GM23248 (cell line): ENCODE data around the gene FA2H. TPM values are rescaled to one million over a fixed set of nuclear protein-coding genes. Genes with fewer than 3 reads are reported as not detected.

Experiments
- DNase-seq: peaks from one replicate; pipeline ENCODE4 v3.0.0-alpha.2; 2015
- H2AFZ ChIP-seq: fragments of 200-600 bp; sonication (generic); 2 replicates; pipeline ENCODE4 v1.6.1; 2016; ENCODE audit warnings: antibody characterized with exemption
- H3F3A ChIP-seq: fragments of 200-600 bp; sonication (generic); 2 replicates; pipeline ENCODE4 v1.6.1; 2016; ENCODE audit warnings: mild to moderate bottlenecking, antibody characterized with exemption, mixed run types; ENCODE audit not compliant: insufficient read depth
- H3K27ac ChIP-seq: fragments of 200-600 bp; sonication (generic); 2 replicates; pipeline ENCODE4 v1.5.1; 2016; ENCODE audit warnings: mild to moderate bottlenecking
- H3K27me3 ChIP-seq: fragments of 200-600 bp; sonication (generic); replicated peaks from 2 replicates; pipeline ENCODE4 v1.6.1; 2016; ENCODE audit warnings: mild to moderate bottlenecking; ENCODE audit not compliant: insufficient read depth
- H3K36me3 ChIP-seq: fragments of 200-600 bp; sonication (generic); 2 replicates; pipeline ENCODE4 v1.6.1; 2016; ENCODE audit warnings: low read depth, mild to moderate bottlenecking
- H3K4me1 ChIP-seq: fragments of 200-600 bp; sonication (generic); 2 replicates; pipeline ENCODE4 v1.6.1; 2016; ENCODE audit warnings: mild to moderate bottlenecking; ENCODE audit not compliant: insufficient read depth
- H3K4me2 ChIP-seq: fragments of 200-600 bp; sonication (generic); one replicate; pipeline ENCODE4 v1.6.1; 2016; ENCODE audit warnings: mild to moderate bottlenecking; ENCODE audit not compliant: unreplicated experiment
- H3K4me3 ChIP-seq: fragments of 200-600 bp; sonication (generic); 2 replicates; pipeline ENCODE4 v1.5.1; 2016; ENCODE audit warnings: mild to moderate bottlenecking
- H3K79me2 ChIP-seq: fragments of 200-600 bp; sonication (generic); 2 replicates; pipeline ENCODE4 v1.6.1; 2016; ENCODE audit warnings: mild to moderate bottlenecking; ENCODE audit not compliant: insufficient read depth
- H3K9ac ChIP-seq: fragments of 200-600 bp; sonication (generic); 2 replicates; pipeline ENCODE4 v1.6.1; 2016; ENCODE audit warnings: mild to moderate bottlenecking
- H3K9me2 ChIP-seq: fragments of 200-600 bp; sonication (generic); 2 replicates; pipeline ENCODE4 v1.6.1; 2016; ENCODE audit warnings: mixed run types, mild to moderate bottlenecking, moderate library complexity; ENCODE audit not compliant: insufficient read depth
- H3K9me3 ChIP-seq: fragments of 200-600 bp; sonication (generic); one replicate; pipeline ENCODE4 v1.6.1; 2017; ENCODE audit warnings: low read depth
- H4K20me1 ChIP-seq: fragments of 200-600 bp; sonication (generic); 2 replicates; pipeline ENCODE4 v1.6.0; 2016; ENCODE audit not compliant: insufficient read depth
- EZH2 ChIP-seq: fragments of 200-600 bp; sonication (generic); IDR thresholded peaks from 2 replicates; pipeline ENCODE4 v1.6.1; 2018; ENCODE audit warnings: antibody characterized with exemption, mild to moderate bottlenecking; ENCODE audit not compliant: insufficient read depth, poor library complexity, severe bottlenecking
- EZH2phosphoT487 ChIP-seq: fragments of 200-600 bp; sonication (generic); IDR thresholded peaks from 2 replicates; pipeline ENCODE4 v1.6.1; 2018; ENCODE audit warnings: antibody characterized with exemption, moderate library complexity, mild to moderate bottlenecking, low read depth; ENCODE audit not compliant: insufficient read depth
- WGBS, 2 experiments: methylation state at CpG; one replicate each; pipeline ENCODE4 v1.1.6; 2015 to 2017; ENCODE audit warnings: low lambda C conversion rate in 2 of 2, low coverage in 1 of 2; ENCODE audit errors: missing lambda C conversion rate in 2 of 2; 5-methylcytosine and 5-hydroxymethylcytosine counted together
- in situ Hi-C: fragments of 300-500 bp; cut with MboI; formaldehyde crosslinking; loops from 2 replicates; pipeline ENCODE4 v1.15.0; 2020
- polyA plus RNA-seq: library from polyadenylated mRNA; unstranded; fragments of >200 nt; fragmentation: Nextera tagmentation; extraction: Ambion mirVana; gene quantifications from 2 replicates; pipeline ENCODE4 v1.2.1, GENCODE V29; 2016
- total RNA-seq: library from RNA; depleted of rRNA; stranded (reverse); fragments of >200 nt; shearing (Covaris generic); gene quantifications from 2 replicates; pipeline ENCODE4 v1.2.3, GENCODE V29; 2014

FA2H gene
- total and polyA plus RNA-seq, 2 experiments from 2014 or later: not detected

- 55 to 75% methylated on average over 3 of the region's 3 CpGs for WGBS, 2 experiments
- Histone ChIP-seq H2AFZ (no peak overlapping the region), H3K4me3 (no peak overlapping the region), H3K4me2 (no peak overlapping the region), H3K4me1 (no peaks in the 10 kb centered on the region), H3K9me2 (no peaks in the 10 kb centered on the region), H3K9ac (no peak overlapping the region), H3K79me2 (no peaks in the 10 kb centered on the region), H3K27me3 (peaks cover 23% of the 10 kb centered on the region), H3F3A (no peaks in the 10 kb centered on the region), H3K27ac (no peak overlapping the region), H4K20me1 (no peaks in the 10 kb centered on the region), H3K9me3 (no peaks in the 10 kb centered on the region), H3K36me3 (no peaks in the 10 kb centered on the region)
- DNase-seq: no peak
- TF ChIP-seq EZH2 (no peak), EZH2phosphoT487 (no peak)
- in situ Hi-C loops: no loop called here
Observed at GRCh38 chr16:74759564-74759963, 15.1 kb downstream of the FA2H start.

GRCh38 chr16:74758801-74759200 lies 15.8 kb downstream of the FA2H start:
- no peak for TF ChIP-seq EZH2
- no peak for TF ChIP-seq EZH2phosphoT487
- H3K4me3 ChIP-seq: no peak overlapping the region
- in situ Hi-C loops: no loop called here

GRCh38 chr16:74757349-74757748 lies 17.3 kb downstream of the FA2H start:
- H3K27me3 ChIP-seq: peaks cover 26% of the 10 kb centered on the region
- WGBS, 2 experiments: 68 to 69% methylated on average over 4 of the region's 4 CpGs
- no peak for DNase-seq
- H3K36me3 ChIP-seq: no peaks in the 10 kb centered on the region
- TF ChIP-seq EZH2phosphoT487 (no peak), EZH2 (no peak)
- in situ Hi-C loops: no loop called here
- H3K79me2 ChIP-seq: no peaks in the 10 kb centered on the region
- no peak overlapping the region for H2AFZ ChIP-seq
- no peaks in the 10 kb centered on the region for H4K20me1 ChIP-seq
- H3K9me3 ChIP-seq: no peaks in the 10 kb centered on the region
- H3K27ac ChIP-seq: no peak overlapping the region
- no peak overlapping the region for H3K4me3 ChIP-seq
- no peak overlapping the region for H3K4me2 ChIP-seq
- H3F3A ChIP-seq: no peaks in the 10 kb centered on the region
- no peak overlapping the region for H3K9ac ChIP-seq
- no peaks in the 10 kb centered on the region for H3K4me1 ChIP-seq
- H3K9me2 ChIP-seq: no peaks in the 10 kb centered on the region

More at GRCh38 chr16:74758801-74759200, 15.8 kb downstream of the FA2H start:
- Histone ChIP-seq H3K9ac (no peak overlapping the region), H3K79me2 (no peaks in the 10 kb centered on the region), H3K9me2 (no peaks in the 10 kb centered on the region), H3K27me3 (peaks cover 26% of the 10 kb centered on the region), H3K4me2 (no peak overlapping the region), H3K4me1 (no peaks in the 10 kb centered on the region), H3K9me3 (no peaks in the 10 kb centered on the region), H2AFZ (no peak overlapping the region), H3K27ac (no peak overlapping the region), H4K20me1 (no peaks in the 10 kb centered on the region), H3F3A (no peaks in the 10 kb centered on the region), H3K36me3 (no peaks in the 10 kb centered on the region)
- 73 to 83% methylated on average over 4 of the region's 4 CpGs for WGBS, 2 experiments
- no peak for DNase-seq

GRCh38 chr16:74756203-74756602 lies 18.4 kb downstream of the FA2H start:
- no peaks in the 10 kb centered on the region for H3F3A ChIP-seq
- no peak overlapping the region for H3K4me2 ChIP-seq
- no peaks in the 10 kb centered on the region for H4K20me1 ChIP-seq
- no peaks in the 10 kb centered on the region for H3K9me2 ChIP-seq
- H3K79me2 ChIP-seq: no peaks in the 10 kb centered on the region
- H3K9ac ChIP-seq: no peak overlapping the region
- WGBS, 2 experiments: 41 to 48% methylated on average over 6 of the region's 6 CpGs
- no peak overlapping the region for H3K27ac ChIP-seq
- no peak overlapping the region for H3K4me3 ChIP-seq
- H3K27me3 ChIP-seq: peaks cover 26% of the 10 kb centered on the region
- no peak for DNase-seq
- in situ Hi-C loops: no loop called here
- H3K9me3 ChIP-seq: no peaks in the 10 kb centered on the region
- no peaks in the 10 kb centered on the region for H3K36me3 ChIP-seq
- no peaks in the 10 kb centered on the region for H3K4me1 ChIP-seq
- no peak overlapping the region for H2AFZ ChIP-seq
- no peak for TF ChIP-seq EZH2phosphoT487
- no peak for TF ChIP-seq EZH2

- WGBS, 2 experiments: 80 to 82% methylated on average over 12 of the region's 12 CpGs
- no peak overlapping the region for H2AFZ ChIP-seq
Observed at GRCh38 chr16:74753180-74753579, 21.4 kb downstream of the FA2H start.

More at GRCh38 chr16:74753180-74753579, 21.4 kb downstream of the FA2H start:
- peaks cover 26% of the 10 kb centered on the region for H3K27me3 ChIP-seq
- H3K4me1 ChIP-seq: no peaks in the 10 kb centered on the region
- no peaks in the 10 kb centered on the region for H3K36me3 ChIP-seq
- H3K4me2 ChIP-seq: no peak overlapping the region
- H3K9me3 ChIP-seq: no peaks in the 10 kb centered on the region
- H3F3A ChIP-seq: no peaks in the 10 kb centered on the region
- in situ Hi-C loops: no loop called here
- H3K9ac ChIP-seq: no peak overlapping the region
- H3K27ac ChIP-seq: no peak overlapping the region
- no peak overlapping the region for H3K4me3 ChIP-seq
- H4K20me1 ChIP-seq: no peaks in the 10 kb centered on the region
- no peak for DNase-seq
- TF ChIP-seq EZH2phosphoT487 (no peak), EZH2 (no peak)
- no peaks in the 10 kb centered on the region for H3K9me2 ChIP-seq
- no peaks in the 10 kb centered on the region for H3K79me2 ChIP-seq
